Ureter (tissue), 1 donor: ENCODE results near the gene PHLDB3. TPM values are rescaled to one million over a fixed set of nuclear protein-coding genes. Genes with fewer than 3 reads are reported as not detected.
"Not testable (repeated sequence)": the region's sequence is repeated elsewhere in the genome, so short reads cannot be mapped to it uniquely, and the experiment has no call there.

ENCODE experiments used
- DNase-seq: peaks from one replicate; pipeline ENCODE4 v3.0.0-alpha.2; 2020; ENCODE audit warnings: low spot score
- total RNA-seq: library from RNA; stranded (reverse); gene quantifications from one replicate; pipeline ENCODE4 v1.2.4, GENCODE V29; 2023
- donor health status: DM: yes; HTN: yes; CAD: no.

PHLDB3 gene
- 39.5 TPM for total RNA-seq

GRCh38 chr19:43504426-43505185 is at the start of gene PHLDB3:
Gene PHLDB3 (minus strand): TSS chr19:43504746. CDS start chr19:43504118, 628 bp downstream.
- peak; percentile 74 for DNase-seq

DNA sequence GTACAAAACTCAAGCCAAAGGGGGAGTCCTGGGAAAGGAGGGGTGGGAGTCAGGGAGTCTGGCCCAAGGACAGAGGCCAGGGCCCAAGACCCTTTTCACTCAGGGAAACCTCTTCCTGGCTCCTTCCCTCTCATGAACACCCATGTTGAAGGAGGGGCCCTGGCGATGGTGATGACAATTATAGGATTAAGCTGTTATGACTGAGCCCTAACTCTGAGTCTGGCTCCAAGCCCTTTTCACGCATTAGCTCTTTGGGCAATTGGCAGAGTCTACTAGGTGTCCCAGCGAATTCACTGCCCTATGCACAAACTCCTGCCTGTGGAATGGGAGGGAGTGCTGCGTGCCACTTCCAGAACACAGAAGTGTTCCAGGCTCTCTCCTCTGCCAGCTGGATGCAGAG is 49.1 kb upstream of the PHLDB3 start:
- DNase-seq, result no peak

DNA sequence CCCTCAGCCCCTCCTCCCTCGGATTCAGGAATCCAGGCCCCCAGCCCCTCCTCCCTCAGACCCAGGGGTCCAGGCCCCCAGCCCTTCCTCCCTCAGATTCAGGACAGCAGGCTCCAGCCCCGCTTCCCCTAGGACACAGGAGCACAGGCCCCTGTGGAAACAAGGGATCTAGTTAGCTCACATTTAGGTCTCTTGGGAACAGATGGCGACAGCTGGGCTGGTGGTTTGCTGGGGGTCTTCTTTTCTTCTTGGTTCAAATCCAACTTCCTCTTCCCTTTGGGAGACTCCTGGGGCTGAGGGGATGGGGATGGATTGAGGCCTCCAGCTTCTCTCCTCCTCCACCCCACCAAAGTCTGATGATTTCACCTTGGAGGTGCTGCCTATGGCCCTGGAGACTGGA is 48.1 kb upstream of the PHLDB3 start:
- DNase-seq, result no peak

DNA sequence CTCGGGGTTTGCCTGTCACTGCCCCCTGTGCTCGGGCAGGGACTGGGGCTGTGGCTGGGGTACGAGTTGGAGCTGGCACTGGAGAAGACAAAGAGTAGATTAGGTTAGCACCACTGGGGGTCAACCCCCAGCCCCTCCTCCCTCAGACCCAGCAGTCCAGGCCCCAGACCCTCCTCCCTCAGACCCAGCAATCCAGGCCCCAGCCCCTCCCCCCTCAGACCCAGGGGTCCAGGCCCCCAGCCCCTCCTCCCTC is 47.6 kb upstream of the PHLDB3 start:
- no peak for DNase-seq

GRCh38 chr19:43551399-43552197 is 47.1 kb upstream of the PHLDB3 start:
- DNase-seq, result no peak

DNA sequence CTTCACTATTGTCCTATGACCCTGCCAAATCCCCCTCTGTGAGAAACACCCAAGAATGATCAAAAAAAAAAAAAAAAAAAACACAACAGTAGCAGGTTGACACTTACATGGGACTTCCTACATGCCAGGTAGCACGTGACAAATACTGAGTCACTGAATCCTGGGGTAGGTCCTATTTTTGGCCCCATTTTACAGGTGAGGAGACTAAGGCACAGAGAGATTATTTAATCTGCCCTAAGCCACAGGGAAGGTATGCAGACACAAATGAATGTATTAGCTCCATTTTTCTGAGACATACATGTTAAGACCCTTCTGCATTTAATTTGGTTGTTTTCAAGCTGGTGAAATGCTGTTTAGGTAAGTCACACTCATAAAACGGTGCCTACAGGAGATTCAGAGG is 44.2 kb upstream of the PHLDB3 start:
- no peak for DNase-seq

DNA sequence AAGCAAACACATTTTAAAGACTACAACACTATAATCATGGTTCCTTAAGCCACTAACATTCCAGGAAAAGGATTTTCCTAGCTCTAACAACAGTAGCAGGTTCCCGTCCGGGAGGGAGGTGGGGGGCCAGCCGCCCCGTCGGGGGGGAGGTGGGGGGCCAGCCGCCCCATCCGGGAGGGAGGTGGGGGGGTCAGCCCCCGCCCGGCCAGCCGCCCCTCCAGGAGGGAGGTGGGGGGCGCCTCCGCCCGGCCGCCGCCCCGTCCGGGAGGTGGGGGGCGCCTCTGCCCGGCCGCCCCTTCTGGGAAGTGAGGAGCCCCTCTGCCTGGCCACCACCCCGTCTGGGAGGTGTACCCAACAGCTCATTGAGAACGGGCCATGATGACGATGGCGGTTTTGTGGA is 43.4 kb upstream of the PHLDB3 start:
- not testable (repeated sequence) for DNase-seq

- DNase-seq, result no peak
These were observed 42.0 kb upstream of the PHLDB3 start for GRCh38 chr19:43546581-43546980.

DNA sequence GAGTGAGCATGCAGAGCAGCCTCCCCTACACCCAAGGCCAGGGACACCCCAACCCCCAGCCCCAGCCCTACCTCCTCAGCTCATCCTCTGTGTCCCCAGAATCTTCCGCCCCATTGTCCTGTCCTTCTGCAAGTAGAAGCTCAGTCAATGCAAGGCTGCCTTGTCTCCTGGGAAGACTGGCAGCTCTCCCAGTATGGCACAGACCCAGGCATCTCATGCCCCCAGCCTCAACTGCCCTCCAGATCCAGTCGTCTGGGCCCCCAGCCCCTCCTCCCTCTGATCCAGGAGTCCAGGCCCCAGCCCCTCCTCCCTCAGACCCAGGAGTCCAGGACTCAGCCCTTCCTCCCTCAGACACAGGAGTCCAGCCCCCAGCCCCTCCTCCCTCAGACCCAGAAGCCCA is 41.4 kb upstream of the PHLDB3 start:
- DNase-seq, result no peak

GRCh38 chr19:43545276-43545675 is 40.7 kb upstream of the PHLDB3 start:
- DNase-seq, result no peak

GRCh38 chr19:43544077-43544476 is 39.5 kb upstream of the PHLDB3 start:
- DNase-seq, result no peak

DNA sequence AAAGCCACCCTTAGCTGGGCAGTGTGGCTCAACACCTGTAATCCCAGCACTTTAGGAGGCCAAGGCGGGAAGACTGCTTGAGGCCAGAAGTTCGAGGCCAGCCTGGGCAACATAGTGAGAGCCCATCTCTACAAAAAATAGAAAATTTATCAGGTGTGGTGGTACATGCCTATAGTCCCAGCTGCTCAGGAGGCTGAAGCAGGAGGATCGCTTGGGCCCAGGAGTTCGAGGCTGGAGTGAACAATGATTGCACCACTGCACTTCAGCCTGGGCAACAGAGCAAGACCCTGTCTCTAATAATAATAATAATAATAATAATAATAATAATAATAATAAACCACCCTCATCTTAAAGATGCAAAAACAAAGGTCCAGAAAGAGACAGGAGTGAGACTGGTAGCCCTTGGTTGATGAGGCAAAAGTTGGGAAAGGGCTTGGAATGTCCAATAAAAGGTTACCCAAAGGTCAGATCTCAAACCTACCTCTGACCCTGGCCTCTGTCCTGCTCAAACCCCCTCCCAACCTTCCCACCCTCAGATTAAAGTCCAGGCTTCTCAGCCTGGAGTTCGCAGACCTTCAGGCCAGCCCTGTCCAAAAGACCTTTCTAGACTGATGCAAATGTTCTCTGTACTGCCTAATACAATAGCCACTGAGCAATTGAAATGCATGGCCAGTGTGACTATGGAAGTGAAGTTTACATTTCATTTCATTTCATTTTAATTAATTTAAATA is 37.5 kb upstream of the PHLDB3 start:
- no peak for DNase-seq

GRCh38 chr19:43540381-43540780 is 35.8 kb upstream of the PHLDB3 start:
- DNase-seq, result no peak

GRCh38 chr19:43538922-43539321 is 34.4 kb upstream of the PHLDB3 start:
- DNase-seq, result no peak

- peak; percentile 79 for DNase-seq
These were observed 30.5 kb upstream of the PHLDB3 start for GRCh38 chr19:43534816-43535761.

DNA sequence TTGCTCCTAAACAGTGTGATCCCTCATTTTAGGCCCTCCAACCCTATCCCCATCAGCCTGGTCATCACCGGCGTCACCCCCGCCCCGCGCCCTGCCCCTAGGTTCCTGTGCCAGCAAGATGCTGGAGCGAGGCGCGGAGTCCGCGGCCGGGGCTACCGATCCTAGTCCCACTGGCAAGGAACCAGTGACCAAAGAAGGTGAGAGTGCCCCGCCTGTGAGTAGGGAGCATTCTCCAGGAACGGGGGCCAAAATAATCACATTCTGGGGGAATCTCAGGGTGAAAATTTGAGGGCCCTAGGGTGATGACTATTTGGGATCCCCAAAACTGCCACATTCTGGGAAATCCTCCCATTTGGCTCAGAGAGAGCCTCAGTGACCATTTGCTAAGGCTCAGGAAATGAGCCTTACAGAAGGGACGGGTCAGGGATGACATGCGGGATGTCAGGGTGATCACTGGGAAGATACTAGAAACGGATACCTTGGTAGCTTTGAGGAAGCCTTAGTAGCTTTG is 29.8 kb upstream of the PHLDB3 start:
- DNase-seq, result no peak

DNA sequence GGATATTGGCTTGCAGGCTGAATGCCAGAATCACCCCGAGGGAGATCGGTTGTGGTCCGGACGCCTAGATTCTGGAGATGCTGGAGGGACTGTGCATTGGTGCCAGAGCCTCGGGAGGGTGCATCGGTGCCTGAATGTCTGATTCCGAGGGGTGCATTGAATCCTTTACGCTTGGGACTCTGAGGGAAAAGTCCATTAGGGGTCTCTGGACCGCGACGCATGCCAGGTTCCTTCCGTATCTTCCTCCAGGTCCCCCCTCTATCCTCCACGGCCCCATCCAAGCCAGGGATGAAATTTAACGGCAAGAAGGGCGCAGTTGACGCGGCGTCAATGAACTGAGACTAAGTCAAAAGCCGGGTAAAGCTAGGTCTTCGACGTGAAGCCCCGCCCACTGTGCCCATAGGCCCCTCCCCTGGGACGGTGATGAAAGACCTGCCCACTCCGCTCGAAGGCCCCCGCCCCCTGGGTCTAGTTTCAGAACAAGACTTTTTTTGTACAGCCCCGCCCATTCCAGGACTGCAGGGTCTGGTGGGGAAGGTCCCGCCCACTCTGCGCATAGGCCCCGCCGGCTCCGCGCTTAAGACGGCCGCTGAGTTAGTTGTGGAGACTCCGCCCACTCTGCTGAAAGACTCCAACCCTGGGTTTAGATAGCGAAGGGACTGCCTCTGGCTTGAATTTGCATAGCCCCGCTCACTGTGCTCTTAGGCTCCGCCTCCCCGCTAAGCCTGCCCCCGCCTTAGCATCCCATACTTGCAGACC is 29.2 kb upstream of the PHLDB3 start:
- DNase-seq, result peak; percentile 99

DNA sequence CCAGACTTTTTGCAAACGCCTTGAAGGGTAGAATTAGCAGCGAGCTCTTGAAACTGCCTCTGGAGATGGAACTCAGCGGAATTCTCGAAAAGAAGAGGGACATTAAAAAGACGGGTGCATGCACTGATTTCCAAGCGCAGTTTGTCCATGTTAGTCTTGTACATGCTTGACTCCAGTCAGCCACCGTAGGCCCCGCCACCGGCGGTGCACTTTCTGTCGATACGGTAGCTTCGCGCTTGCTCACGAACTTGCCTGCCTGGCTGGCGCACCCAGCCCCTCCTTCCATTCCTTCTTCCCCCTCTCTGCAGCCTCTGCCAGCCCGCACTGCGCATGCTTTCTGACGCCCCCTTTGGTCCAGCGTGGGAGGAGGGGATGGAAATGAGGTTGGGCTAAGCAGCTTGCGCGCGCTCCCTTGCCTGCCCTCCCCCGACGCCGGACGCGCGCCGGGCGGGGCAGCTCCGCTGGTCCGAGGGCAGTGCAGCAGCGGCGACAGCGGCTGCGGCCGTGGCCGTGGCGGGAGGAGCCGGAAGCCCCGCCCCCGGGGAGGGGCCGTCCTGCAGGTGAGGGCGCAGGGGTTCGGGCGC is 28.5 kb upstream of the PHLDB3 start, which contains the start of gene ZNF575:
ZNF575 (plus strand) TSS at position 227 of the 584 bp plus-strand sequence. CDS start 1,235 bp downstream, outside the sequence.
- DNase-seq, result peak; percentile 92

DNA sequence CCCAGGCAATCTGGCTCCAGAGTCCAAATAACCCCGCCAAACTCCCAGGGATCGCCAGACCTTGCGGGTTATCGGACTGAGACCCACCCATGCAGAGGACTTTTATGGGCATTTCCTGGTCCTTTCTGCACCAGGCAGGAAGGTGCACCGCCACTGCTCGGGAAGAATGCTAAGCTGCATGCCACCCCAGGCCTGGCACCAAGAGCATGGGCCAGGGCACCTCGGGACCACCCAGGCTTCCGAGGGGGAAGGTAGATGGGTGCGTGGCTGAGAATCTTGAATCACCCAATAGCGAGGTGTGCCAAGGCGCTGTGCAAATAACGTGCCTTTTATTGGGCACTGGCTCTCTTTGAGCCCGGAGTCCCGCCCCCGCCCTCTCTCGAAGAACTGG is 28.0 kb upstream of the PHLDB3 start:
- DNase-seq, result peak; percentile 66
